Smooth muscle cell (in vitro differentiated cells): ENCODE measurements around the gene UBASH3A. TPM values are rescaled to one million over a fixed set of nuclear protein-coding genes. Genes with fewer than 3 reads are reported as not detected.

Source experiments
- DNase-seq: peaks from one replicate; lab custom pipeline; 2025; ENCODE audit not compliant: unreplicated experiment; lab: John Stamatoyannopoulos, UW
- H2AFZ ChIP-seq: fragments of 200-600 bp; sonication (generic); 2 replicates; pipeline ENCODE4 v1.6.0; 2016; ENCODE audit warnings: antibody characterized with exemption, low read depth, mild to moderate bottlenecking
- H3F3A ChIP-seq: fragments of 200-600 bp; sonication (generic); 2 replicates; pipeline ENCODE4 v1.6.0; 2017; ENCODE audit warnings: antibody characterized with exemption, low read depth
- H3K27ac ChIP-seq: fragments of 200-600 bp; sonication (generic); 2 replicates; pipeline ENCODE4 v1.5.1; 2016; ENCODE audit warnings: low read depth, mild to moderate bottlenecking
- H3K27me3 ChIP-seq: fragments of 200-600 bp; sonication (generic); 2 replicates; pipeline ENCODE4 v1.6.1; 2016; ENCODE audit warnings: low read depth, mild to moderate bottlenecking
- H3K36me3 ChIP-seq: fragments of 200-600 bp; sonication (generic); 2 replicates; pipeline ENCODE4 v1.5.1; 2016; ENCODE audit warnings: low read depth
- H3K4me1 ChIP-seq: fragments of 200-600 bp; sonication (generic); 2 replicates; pipeline ENCODE4 v1.5.1; 2016; ENCODE audit warnings: low read depth
- H3K4me2 ChIP-seq: fragments of 200-600 bp; sonication (generic); 2 replicates; pipeline ENCODE4 v1.6.0; 2016; ENCODE audit warnings: mild to moderate bottlenecking
- H3K4me3 ChIP-seq: fragments of 200-600 bp; sonication (generic); 2 replicates; pipeline ENCODE4 v1.5.1; 2016; ENCODE audit warnings: mild to moderate bottlenecking
- H3K79me2 ChIP-seq: fragments of 200-600 bp; sonication (generic); 2 replicates; pipeline ENCODE4 v1.6.0; 2016; ENCODE audit warnings: low read depth, mild to moderate bottlenecking
- H3K9ac ChIP-seq: fragments of 200-600 bp; sonication (generic); 2 replicates; pipeline ENCODE4 v1.6.0; 2016; ENCODE audit warnings: low read depth
- H3K9me3 ChIP-seq: fragments of 200-600 bp; sonication (generic); replicated peaks from 2 replicates; pipeline ENCODE4 v1.5.1; 2016; ENCODE audit warnings: low read depth
- H4K20me1 ChIP-seq: fragments of 200-600 bp; sonication (generic); 2 replicates; pipeline ENCODE4 v1.6.0; 2016; ENCODE audit warnings: low read depth
- WGBS: methylation state at CpG from one replicate; pipeline ENCODE4 v1.1.7; 2016; ENCODE audit warnings: low lambda C conversion rate; 5-methylcytosine and 5-hydroxymethylcytosine counted together
- polyA plus RNA-seq: library from polyadenylated mRNA; unstranded; fragments of >200 nt; fragmentation: Nextera tagmentation; extraction: Ambion mirVana; gene quantifications from 2 replicates; pipeline ENCODE4 v1.2.1, GENCODE V29; 2016
- total RNA-seq: library from RNA; depleted of rRNA; stranded (reverse); fragments of >200 nt; gene quantifications from 2 replicates; pipeline ENCODE4 v1.2.3, GENCODE V29; 2014
- TF ChIP-seq, protein P1 (sequence below): fragments of 200-600 bp; sonication (generic); IDR thresholded peaks from 2 replicates; pipeline ENCODE4 v1.5.1; 2017; ENCODE audit warnings: borderline replicate concordance, mild to moderate bottlenecking, antibody characterized with exemption; ENCODE audit not compliant: insufficient read depth, poor library complexity, severe bottlenecking

UBASH3A gene
- total and polyA plus RNA-seq, 2 experiments from 2014 or later: not detected

- Histone ChIP-seq H4K20me1 (no peaks in the 10 kb centered on the region), H3K9ac (no peak overlapping the region), H3K9me3 (no peaks in the 10 kb centered on the region), H3K27me3 (no peaks in the 10 kb centered on the region), H3F3A (peaks cover 16% of the 10 kb centered on the region), H3K4me2 (no peak overlapping the region), H3K36me3 (no peaks in the 10 kb centered on the region), H3K79me2 (no peaks in the 10 kb centered on the region), H2AFZ (no peak overlapping the region), H3K27ac (no peak overlapping the region), H3K4me1 (peaks cover 8% of the 10 kb centered on the region), H3K4me3 (no peak overlapping the region)
- TF ChIP-seq, protein P1, sequence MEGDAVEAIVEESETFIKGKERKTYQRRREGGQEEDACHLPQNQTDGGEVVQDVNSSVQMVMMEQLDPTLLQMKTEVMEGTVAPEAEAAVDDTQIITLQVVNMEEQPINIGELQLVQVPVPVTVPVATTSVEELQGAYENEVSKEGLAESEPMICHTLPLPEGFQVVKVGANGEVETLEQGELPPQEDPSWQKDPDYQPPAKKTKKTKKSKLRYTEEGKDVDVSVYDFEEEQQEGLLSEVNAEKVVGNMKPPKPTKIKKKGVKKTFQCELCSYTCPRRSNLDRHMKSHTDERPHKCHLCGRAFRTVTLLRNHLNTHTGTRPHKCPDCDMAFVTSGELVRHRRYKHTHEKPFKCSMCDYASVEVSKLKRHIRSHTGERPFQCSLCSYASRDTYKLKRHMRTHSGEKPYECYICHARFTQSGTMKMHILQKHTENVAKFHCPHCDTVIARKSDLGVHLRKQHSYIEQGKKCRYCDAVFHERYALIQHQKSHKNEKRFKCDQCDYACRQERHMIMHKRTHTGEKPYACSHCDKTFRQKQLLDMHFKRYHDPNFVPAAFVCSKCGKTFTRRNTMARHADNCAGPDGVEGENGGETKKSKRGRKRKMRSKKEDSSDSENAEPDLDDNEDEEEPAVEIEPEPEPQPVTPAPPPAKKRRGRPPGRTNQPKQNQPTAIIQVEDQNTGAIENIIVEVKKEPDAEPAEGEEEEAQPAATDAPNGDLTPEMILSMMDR: no peak
- no peak for DNase-seq
- 91% methylated on average over 5 of the region's 5 CpGs for WGBS
These were observed 57.5 kb downstream of the UBASH3A start for GRCh38 chr21:42461185-42461520.

DNA sequence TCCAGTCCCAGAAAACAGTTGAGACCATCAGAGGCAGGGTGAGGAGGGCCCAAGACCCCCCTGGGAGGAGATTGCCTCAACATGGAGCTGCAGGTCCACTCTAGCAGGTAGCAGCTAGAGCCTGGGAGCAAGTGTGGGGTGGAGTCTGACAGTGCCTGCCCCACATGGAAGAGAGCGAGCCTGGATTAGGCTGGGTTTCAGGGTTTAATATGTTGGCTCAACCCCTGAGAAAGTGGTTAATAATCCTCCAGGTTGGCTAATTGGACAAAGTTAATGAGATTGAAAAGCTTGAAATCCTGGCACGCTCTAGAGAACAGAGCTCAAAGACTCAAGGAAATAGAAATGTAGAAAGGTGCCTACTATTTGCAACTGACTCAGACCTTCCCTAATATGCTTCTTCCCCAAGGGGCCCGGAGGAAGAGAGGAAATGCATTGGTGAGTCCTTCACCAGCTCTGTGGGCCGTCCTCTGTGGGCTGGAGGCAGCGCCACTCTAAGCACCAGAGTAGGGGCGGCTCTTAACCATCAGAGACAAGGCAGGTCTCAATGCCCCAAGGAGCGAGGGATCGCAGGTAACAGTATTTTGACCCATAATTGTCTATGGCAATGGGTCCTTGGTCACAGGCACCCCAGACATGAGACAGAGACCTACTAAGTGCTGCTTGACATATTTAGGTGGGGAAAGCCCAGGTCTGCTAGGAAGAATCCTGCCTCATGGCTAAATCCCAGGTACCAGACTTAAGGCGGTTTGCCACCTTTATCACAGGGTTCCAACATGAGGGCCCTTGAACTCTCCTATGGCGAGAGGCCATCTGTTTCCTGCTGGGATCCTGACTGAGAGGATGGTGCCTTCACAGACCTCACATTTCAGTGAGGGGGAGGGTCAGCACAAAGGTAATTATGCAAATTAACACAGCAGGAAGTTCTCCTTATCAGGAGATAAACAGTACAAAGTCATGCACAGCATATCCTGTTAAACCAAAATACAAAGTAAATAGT lies 58.5 kb downstream of the UBASH3A start:
- Histone ChIP-seq H3F3A (peaks cover 11% of the 10 kb centered on the region), H4K20me1 (no peaks in the 10 kb centered on the region), H2AFZ (no peak overlapping the region), H3K36me3 (no peaks in the 10 kb centered on the region), H3K4me1 (peaks cover 8% of the 10 kb centered on the region), H3K4me3 (no peak overlapping the region), H3K27me3 (no peaks in the 10 kb centered on the region), H3K79me2 (no peaks in the 10 kb centered on the region), H3K9me3 (no peaks in the 10 kb centered on the region), H3K4me2 (no peak overlapping the region), H3K27ac (no peak overlapping the region), H3K9ac (no peak overlapping the region)
- WGBS: 91% methylated on average over 10 of the region's 10 CpGs
- DNase-seq: no peak
- TF ChIP-seq, protein P1: no peak

- DNase-seq: no peak
- H3K27ac ChIP-seq: no peak overlapping the region
- peaks cover 11% of the 10 kb centered on the region for H3K4me1 ChIP-seq
These were observed 60.3 kb downstream of the UBASH3A start for GRCh38 chr21:42463861-42464515.

More at GRCh38 chr21:42463861-42464515, 60.3 kb downstream of the UBASH3A start:
- no peaks in the 10 kb centered on the region for H3K27me3 ChIP-seq
- H3F3A ChIP-seq: peaks cover 13% of the 10 kb centered on the region
- H3K36me3 ChIP-seq: no peaks in the 10 kb centered on the region
- TF ChIP-seq, protein P1: no peak
- no peaks in the 10 kb centered on the region for H3K9me3 ChIP-seq
- no peak overlapping the region for H3K4me3 ChIP-seq
- 87% methylated on average over 17 of the region's 17 CpGs for WGBS
- no peaks in the 10 kb centered on the region for H3K79me2 ChIP-seq
- no peaks in the 10 kb centered on the region for H4K20me1 ChIP-seq
- H2AFZ ChIP-seq: no peak overlapping the region
- H3K4me2 ChIP-seq: no peak overlapping the region
- no peak overlapping the region for H3K9ac ChIP-seq
